ENCODE results near the gene INSYN1.
"Not testable (repeated sequence)": the region's sequence is repeated elsewhere in the genome, so short reads cannot be mapped to it uniquely, and the experiment has no call there.

INSYN1 gene

DNA sequence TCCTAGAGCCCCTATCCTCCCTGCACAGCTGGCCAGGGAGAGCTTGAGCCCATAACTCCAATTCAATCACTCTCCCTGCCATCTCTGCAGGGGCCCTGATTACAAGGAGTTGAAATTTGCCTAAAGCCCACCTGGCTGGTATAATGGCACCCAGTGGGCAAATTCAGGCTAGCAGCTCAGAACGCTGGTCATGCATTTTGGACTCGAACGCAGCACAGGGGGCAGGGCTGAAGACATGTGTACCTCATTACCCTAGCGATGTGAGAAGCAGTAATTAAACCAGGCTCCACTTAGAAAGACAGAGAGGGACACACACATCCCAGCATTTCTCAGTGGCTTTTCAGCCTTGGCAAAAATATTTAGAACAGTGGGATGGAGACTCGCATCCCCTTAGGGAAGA is 3.2 kb downstream of the INSYN1 start:
- no peak for DNase-seq (ENCODE audit: low spot score)

DNA sequence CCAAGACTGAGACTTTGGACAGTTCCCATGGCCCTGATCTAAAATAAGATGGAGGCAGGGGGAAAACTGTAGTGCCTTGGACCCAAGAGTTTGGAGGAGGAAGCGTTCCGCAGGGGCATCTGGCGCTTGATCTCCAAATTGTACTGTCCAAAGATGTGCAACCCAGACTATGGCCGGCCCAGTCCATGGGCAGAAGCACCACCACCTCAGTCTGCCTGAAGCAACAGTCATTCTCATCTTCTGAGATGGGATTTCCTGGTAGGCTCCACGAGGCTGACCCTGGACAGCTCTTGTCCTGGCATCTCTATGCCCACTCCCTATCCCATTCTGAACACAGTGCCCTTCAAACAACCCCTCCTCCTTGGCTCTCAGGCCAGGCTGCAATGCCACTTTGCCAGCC is 3.6 kb downstream of the INSYN1 start:
- no peak for DNase-seq (ENCODE audit: low spot score)

DNA sequence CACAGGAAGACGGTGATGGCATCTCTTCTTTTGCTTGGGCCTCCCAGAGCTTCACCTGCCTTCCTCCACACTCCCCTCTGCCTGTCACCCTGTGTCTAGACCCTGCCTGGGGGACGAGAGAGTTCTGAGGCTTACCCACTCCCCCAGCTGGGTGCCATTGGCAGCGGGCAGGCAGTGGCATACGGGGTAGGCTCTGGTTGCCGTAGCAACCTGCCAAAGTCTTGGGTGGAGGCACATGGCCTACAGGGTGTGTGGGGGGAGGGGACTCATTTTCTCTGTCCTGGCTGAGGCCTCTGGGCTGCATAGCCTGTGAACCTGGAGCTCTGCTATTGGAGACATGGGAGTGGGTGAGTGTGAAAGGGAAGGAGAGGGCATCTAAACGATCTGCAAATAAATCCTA is 4.4 kb downstream of the INSYN1 start:
- DNase-seq (ENCODE audit: low spot score), result no peak

DNA sequence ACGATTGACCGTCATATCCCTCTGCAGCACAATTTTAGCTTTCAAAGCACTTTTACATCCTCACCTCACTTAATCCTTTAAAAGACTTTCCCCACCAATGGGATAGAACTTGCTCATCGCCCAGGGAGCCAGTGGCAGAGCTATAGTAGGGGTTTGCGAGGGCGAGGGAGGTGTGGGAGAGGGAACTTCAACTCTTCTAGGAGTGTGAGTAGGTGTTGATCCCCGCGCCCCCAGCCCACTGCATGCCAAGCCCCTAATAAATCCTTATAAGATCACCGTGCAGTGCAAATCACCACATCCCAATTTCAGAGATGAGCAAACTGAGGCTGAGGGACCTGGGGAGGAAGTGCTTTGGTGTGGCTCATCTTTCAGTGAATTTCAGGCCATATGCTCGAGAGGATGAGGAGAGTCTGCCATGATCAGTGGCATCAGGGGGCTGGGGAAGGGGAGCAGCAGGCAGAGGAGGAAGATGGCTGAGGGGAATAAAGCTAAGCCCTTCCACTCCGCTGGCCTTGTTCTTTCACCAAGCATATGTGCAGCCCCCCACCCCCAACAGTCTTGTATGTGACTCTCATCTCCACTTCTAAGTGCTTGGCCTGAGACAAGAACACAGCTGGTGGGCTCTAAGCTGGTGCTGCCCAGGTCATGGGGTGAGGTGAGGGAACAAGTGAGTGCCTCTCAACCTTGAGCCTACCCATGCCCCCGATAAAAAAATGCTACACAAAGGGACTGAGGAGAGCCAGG is 5.1 kb downstream of the INSYN1 start:
- no peak for DNase-seq (ENCODE audit: low spot score)

DNA sequence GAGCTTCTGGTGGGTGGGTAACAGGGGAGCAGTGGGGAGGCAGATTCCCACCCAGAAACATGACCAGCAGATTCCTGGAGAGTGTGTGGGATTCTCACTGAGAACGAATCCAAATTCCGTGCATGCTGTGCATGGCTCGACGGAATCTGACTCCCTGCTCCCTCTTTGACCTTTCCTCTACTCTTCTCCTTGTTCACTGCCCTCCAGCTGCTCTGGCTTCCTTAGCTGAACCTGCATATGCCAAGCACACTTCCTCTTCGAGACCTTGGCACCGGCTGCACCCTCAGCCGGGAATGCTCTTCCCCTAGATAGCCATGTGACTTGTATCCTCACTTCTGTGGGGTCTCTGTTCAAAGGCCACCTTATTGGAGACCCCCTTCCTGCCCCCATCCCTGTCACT is 6.3 kb downstream of the INSYN1 start:
- DNase-seq (ENCODE audit: low spot score), result no peak

DNA sequence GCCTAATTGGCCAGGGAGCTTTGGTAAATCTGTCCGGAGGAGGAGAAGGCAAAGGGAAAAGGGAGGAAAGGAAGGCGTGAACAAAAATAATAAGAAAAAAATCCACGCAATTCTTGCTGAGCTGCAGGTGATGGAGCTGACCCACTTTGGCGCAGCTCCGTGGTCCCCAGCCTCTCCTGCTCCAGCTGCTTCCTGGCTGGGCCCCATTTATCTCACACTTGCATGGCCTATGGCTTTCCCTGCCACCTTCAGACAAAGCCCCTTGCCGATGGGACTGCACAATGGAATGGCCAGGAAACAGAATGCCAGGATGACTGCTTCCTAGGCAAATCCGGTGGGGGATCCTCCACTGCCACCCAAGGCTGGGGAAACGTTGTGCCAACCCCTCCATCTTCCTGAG is 6.9 kb downstream of the INSYN1 start:
- DNase-seq (ENCODE audit: low spot score), result no peak

DNA sequence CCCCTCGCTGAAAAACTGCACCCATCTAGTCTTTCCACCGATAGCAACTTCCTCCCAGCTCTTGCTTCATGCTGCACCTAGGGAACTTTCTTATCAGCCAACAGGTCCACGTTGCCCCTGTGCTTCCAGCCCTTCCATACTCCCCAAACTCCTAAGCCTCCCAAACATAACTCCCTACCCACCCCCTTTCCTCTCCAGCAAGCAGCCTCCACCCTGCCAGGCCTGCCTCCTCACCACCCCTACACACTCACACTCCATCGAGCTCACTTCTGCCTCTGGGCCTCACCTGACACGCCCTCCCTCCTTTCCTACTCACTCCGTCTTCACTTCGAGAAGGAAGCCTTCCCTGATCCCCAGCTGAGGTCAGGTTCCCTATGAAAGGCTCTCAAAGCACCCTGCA is 8.1 kb downstream of the INSYN1 start:
- no peak for DNase-seq (ENCODE audit: low spot score)

DNA sequence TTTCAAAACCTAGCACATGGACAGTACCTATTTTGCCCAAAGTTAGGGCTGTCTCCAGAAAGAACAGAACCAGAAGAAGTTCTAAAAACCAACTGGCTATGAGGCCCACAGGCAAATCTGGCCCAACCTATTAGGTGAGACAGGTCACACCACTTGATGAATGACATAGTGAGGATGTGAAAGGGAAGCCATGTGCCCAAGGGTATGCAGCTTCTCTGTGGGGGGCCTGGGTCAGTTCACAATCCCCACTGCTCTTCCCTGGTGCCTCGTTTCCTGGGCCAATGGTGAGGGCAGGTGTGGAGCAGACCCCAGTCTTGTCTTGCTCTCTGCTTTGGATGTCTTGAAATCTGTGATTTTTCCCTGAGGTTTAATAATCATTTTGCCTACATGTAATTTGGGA is 8.9 kb downstream of the INSYN1 start:
- DNase-seq (ENCODE audit: low spot score), result no peak

DNA sequence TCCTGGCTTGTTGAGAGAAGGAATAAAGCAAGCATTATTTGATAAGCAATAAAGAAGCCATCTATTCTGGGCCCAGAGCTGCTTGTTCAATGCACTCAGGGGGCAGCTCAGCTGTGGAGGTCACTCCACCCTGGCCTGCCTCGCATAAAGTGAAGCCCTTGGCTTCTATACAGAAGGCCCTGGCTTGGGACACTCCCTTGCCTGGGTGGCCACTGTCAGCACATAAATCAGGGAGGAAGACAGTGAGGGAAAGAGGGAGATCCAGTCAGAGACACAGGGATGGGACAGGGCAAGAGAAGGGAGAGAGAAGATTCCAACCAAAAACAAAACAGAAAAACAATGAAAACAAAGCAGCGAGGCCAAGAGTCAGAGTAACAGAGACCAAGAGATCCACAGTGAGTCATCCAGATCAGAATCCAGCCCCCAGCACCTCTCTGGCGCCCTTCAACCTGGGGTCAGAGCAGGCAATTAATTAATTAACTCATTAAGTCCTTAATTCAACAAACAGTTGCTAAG is 11.8 kb downstream of the INSYN1 start:
- no peak for DNase-seq (ENCODE audit: low spot score)

DNA sequence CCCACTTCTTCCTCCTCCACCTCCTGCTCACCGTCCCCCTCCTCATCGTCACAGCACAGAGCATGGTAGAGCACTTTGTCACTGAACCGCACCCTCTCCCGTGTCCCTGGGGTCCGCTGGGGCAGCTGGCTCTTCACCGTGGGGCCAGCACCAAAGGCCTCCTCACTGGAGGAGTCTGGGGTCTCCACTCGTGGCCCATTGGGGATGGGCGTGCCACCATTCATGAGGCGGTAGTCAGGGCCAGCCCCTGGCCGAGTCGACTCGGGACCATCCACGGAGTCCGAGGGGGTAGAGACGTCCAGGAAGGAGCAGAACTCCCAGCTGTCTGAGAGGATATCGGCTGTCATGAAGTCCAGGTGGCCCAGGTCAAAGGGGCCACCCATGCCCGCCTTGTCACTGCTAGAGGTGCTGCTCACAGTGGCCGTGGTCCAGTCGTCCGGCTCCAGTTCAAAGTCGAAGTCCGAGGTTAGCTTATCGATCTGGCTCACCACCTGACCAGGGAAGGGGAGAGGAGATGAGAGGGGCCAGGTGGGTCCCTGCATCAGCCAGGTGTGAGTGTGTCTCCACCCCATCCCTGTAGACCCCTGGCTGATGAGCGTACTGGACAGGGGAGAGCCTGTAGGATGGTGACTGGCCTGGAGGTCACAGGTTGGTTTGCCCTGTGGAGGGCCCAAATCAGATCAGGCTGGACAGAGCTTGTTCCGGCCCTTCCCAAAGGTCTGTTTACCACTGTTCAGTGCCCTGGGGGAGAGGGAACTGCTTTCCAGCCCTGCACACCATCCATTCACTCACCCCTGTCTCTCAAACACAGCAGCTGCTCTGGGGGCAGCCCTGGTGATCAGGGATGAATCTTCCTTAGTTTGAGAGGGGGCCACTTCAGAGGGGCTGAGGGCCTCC is 12.8 kb downstream of the INSYN1 start:
- DNase-seq (ENCODE audit: low spot score), result no peak

DNA sequence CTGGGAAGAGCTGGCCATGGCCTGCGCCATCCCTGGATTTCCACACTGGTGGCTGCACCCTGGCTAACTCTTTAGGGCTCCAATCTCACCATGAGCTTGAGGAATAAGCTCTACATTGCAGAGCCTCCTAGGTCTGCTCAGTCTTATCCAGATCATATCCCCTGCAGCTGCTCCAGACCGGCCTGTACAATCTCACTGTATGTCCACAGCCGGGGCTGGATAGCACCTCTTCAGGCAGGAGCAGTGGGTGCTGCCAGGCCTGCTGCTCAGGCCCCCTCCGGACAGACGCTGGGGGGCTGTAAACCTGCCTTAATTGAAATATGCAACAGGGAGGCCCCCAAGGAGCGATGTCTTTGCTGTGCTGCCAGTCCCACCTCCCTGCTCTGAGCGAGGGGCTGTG is 15.6 kb downstream of the INSYN1 start:
- DNase-seq (ENCODE audit: low spot score), result no peak

DNA sequence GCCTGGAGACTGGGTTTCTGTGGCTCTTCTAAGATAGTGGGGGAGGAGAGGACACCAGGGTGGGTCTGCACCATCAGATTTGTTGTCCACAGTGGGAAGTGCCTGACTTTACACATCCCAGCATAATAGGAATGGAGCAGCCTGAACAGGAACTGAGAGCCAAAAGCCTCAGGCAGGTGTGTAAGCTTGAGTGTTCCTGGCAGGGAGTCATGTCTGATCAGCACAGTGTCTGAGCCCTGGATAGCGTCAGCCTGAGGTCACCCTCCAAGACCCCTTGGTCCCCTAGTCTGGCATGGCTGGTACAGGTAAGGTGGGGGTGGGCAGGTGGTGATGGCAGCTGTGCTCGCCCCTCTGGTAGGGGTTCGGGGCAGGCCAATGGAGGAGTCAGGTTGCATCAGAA is 20.2 kb downstream of the INSYN1 start:
- DNase-seq (ENCODE audit: low spot score), result no peak

DNA sequence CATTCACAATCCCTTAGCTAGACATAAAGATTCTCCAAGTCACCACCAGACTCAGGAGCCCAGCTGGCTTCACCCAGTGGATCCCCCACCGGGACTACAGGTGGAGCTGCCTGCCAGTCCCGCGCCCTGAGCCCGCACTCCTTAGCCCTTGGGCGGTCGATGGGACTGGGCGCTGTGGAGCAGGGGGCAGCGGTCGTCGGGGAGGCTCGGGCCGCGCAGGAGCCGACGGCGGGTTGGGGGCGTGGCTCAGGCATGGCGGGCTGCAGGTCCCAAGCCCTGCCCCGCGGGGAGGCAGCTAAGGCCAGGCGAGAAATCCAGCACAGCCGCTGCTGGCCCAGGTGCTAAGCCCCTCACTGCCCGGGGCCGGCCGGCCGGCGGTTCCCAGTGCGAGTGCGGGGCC is 21.1 kb downstream of the INSYN1 start:
- DNase-seq (ENCODE audit: low spot score), result not testable (repeated sequence)

DNA sequence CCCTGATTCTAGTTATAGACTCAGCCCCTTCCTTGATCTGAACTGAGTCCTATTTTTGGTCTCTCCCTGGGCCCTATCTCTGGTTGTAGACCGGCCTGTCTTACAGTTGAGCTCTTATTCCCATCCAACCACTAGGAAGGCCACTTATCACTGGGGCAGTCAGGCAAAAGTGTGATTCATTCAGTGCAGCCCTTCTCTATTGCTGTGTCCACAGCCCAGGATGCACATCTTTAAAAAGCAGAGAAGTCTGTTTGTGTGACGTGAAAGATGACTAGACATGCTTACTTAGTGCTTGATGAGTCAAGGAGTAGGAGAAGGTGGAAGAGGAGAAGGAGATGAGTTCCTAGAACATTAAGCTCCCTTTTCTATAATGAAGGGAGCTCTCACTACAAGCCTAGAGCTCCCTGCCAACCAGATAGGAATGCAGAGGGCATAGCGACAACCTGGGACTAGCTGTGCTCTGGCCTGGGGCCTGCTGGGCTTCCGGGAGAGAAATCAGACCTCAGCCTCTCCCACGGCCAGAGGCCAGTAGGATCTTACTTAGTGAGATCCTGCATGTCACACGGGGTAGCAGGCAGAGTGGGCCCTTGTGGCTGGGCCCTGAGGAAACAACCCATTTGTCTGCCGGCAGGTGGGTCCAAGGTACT is 25.7 kb downstream of the INSYN1 start:
- DNase-seq (ENCODE audit: low spot score), result no peak

DNA sequence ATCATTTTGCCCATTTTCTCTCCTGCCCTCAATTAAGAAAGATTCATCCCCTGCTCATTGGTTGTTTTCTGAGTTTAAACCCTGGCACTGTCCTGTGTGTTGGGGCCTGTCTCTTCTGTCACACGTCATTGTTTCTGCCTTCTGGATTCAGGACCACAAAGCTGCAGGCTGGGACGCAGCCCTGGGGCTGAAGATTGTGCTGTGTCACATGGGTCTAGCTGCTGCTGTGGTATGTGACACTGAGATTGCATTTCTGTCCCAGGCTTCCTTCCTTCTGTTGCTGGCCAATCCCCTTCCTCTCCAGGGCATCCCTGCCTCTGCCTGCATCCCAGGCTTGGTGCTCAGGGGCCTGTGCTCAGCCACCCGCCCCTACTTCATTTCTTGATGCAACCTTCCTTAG is 28.9 kb downstream of the INSYN1 start:
- no peak for DNase-seq (ENCODE audit: low spot score)

DNA sequence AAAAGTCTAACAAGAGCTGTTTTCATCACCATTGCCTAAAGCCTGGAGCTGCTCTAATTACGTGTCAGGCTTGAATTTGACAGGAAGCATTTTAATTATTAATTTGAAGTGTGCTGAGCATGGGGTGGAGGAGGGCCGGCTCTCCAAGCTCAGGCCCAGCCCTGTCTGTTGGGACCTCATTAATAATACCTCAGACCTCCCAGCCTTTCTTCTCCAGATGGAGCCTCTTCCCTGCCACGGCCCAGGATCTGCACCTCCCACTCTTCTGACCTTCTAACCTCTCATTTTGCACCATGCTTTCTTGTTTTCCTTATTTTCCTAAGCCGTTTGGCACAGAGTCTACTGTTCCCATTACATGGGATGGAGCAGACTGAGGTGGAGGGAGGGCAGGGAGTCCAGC is 30.0 kb downstream of the INSYN1 start:
- no peak for DNase-seq (ENCODE audit: low spot score)

DNA sequence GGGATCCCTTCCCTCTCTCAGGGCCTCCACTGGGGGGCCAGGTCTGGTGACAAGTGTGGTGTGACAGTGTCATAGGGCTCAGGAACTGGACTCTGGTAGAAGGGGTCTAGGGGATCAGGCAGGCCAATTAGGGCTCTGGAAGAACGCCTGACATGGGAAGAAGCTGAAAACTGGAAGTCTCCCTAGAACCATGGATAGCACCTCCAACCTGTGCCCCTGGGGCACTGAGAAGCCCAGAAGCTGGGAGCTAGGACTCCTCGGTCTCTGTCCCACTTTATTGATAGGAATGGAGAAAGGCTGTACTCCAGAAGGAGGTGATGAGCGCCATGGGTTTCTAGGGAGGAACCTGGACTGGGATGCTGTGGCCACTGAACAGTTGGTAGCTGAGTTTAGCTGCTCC is 30.7 kb downstream of the INSYN1 start:
- no peak for DNase-seq (ENCODE audit: low spot score)

DNA sequence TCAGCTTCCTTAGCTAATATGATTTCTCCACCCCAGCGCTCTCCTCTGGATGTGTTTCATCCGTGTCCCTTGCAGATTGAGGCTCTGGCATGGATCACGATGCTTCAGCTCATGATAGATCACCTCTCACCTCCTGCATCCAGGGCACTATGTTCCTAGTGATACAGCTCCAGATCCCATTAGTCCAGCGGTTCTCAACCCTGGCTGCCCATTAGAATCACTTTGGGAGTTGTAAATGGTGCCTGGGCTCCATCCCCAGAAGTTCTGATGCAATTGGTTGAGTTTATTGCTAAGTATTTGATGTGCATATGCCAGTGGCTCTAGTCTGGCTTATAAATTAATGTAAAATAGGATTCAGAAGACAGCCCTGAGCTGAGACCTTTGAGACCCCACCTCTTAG is 34.5 kb downstream of the INSYN1 start:
- no peak for DNase-seq (ENCODE audit: low spot score)

DNA sequence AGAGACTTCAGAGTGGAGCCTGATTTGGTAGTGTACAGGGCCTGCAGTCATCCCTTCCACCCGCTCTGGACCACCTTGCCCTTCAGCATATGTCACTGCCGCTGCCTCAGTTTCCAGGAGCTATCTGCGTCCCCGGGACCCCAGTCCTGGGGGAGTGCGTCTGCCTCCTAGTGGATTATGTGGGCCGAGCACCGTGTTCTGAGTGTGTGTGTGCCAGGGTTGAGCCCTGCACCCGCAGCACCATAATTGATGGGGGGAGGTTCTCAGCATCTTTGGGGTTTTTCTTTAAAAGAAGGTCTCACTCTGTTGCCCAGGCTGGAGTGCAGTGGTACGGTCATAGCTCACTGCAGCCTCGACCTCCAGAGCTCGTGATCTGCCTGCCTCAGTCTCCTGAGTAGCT is 35.3 kb downstream of the INSYN1 start:
- DNase-seq (ENCODE audit: low spot score), result no peak

DNA sequence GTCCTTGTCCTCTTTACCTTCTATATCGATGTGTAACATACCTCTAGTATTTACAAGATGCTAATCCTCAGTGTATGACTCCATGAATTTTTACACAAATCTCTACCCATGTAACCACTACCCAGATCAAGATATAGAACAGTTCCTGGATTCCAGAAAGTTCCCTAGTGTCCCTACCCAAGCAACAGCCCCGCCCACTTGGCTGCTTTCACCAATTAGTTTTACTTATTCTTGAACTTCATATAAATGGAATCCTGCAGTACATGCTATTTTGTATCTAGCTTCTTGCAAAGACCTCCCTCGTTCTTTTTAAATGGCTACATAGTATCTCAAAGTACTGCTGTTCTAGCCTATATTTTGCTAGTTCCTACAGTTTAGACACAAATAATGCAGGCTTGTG is 35.9 kb downstream of the INSYN1 start:
- DNase-seq (ENCODE audit: low spot score), result no peak

DNA sequence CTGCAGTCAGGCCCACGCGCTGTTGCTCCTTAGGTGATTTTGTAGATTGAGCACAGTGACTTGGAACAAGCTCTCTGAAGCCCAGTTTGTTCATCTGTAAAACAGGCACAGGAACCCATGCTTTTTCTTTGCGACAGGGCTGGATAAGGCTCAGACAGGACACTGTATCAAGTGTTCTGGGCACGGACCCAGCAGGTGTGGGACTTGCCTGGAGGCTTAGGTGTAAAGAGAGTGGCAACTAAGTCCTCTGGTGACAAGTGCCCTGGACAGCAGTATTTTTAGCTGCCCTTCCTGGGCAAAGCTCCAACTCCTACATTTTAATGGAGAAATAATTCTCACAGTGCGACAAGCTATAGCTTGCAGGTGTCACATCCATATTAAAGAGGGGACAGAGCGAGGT is 36.7 kb downstream of the INSYN1 start:
- no peak for DNase-seq (ENCODE audit: low spot score)

DNA sequence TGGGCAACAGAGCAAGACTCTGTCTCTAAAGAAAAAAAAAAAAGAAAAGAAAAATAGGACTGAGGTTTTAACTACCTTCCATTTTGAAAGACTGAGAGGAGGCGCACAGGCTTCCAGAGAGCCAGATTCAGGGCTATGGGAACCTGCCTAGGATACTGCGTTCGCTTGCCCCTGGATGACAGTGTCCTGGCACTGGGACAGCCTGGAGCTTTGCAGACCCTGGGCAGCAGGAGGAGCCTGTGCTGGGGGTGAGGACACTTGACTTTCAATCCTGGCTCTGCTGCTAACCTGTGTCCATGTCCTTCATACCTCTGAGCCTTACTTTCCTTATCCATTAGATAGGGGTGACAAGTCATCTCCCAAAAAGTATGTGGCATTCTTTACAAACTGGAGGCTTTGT is 37.7 kb downstream of the INSYN1 start:
- no peak for DNase-seq (ENCODE audit: low spot score)

Data from LoVo (cell line).